HepG2 (cell line): Measurements from ENCODE around the gene NEURL1B. TPM values are rescaled to one million over a fixed set of nuclear protein-coding genes. Genes with fewer than 3 reads are reported as not detected.

Experiments
- FOXM1 ChIP-seq: sonication (generic); formaldehyde crosslinking; IDR thresholded peaks from 2 replicates; pipeline ENCODE4 v1.5.0; 2020; ENCODE audit warnings: missing genetic modification reagents
- KAT8 ChIP-seq: IDR thresholded peaks from 2 replicates; pipeline ENCODE4 v1.6.1; 2016; ENCODE audit warnings: missing genetic modification reagents, missing compliant biosample characterization
- KMT2B ChIP-seq: IDR thresholded peaks from 2 replicates; pipeline ENCODE4 v1.6.1; 2016; ENCODE audit warnings: missing genetic modification reagents, missing compliant biosample characterization
- LBX2 ChIP-seq: sonication (generic); formaldehyde crosslinking; IDR thresholded peaks from 2 replicates; pipeline ENCODE4 v1.5.0; 2020; ENCODE audit warnings: missing genetic modification reagents, mild to moderate bottlenecking, borderline replicate concordance
- PATZ1 ChIP-seq: sonication (generic); formaldehyde crosslinking; IDR thresholded peaks from 2 replicates; pipeline ENCODE4 v1.4.0; 2020; ENCODE audit warnings: missing genetic modification reagents
- RORA ChIP-seq: sonication (generic); formaldehyde crosslinking; IDR thresholded peaks from 2 replicates; pipeline ENCODE4 v1.5.0; 2020; ENCODE audit warnings: mild to moderate bottlenecking, missing genetic modification reagents, moderate library complexity
- SNAI1 ChIP-seq: sonication (generic); formaldehyde crosslinking; IDR thresholded peaks from 2 replicates; pipeline ENCODE4 v1.5.0; 2020; ENCODE audit warnings: mild to moderate bottlenecking, missing genetic modification reagents, borderline replicate concordance
- THAP7 ChIP-seq: sonication (generic); formaldehyde crosslinking; IDR thresholded peaks from 2 replicates; pipeline ENCODE4 v1.8.1; 2023; ENCODE audit warnings: mild to moderate bottlenecking, missing genetic modification reagents
- UBTF ChIP-seq: sonication (generic); formaldehyde crosslinking; IDR thresholded peaks from 2 replicates; pipeline ENCODE4 v1.4.0; 2020; ENCODE audit warnings: mild to moderate bottlenecking, missing genetic modification reagents
- ZNF460 ChIP-seq: sonication (generic); formaldehyde crosslinking; IDR thresholded peaks from 2 replicates; pipeline ENCODE4 v1.5.1; 2020; ENCODE audit warnings: missing genetic modification reagents, mild to moderate bottlenecking, borderline replicate concordance
- ZNF687 ChIP-seq: sonication (generic); formaldehyde crosslinking; IDR thresholded peaks from 2 replicates; pipeline ENCODE4 v1.5.1; 2020; ENCODE audit warnings: mild to moderate bottlenecking, missing genetic modification reagents, moderate library complexity
- ZNF703 ChIP-seq: sonication (generic); formaldehyde crosslinking; IDR thresholded peaks from 2 replicates; pipeline ENCODE4 v1.5.1; 2020; ENCODE audit warnings: missing genetic modification reagents, mild to moderate bottlenecking, moderate library complexity, borderline replicate concordance
- ZSCAN21 ChIP-seq: sonication (generic); formaldehyde crosslinking; IDR thresholded peaks from 2 replicates; pipeline ENCODE4 v1.8.0; 2022; ENCODE audit warnings: mild to moderate bottlenecking, missing genetic modification reagents, moderate library complexity, borderline replicate concordance
- ZSCAN5A ChIP-seq: sonication (generic); formaldehyde crosslinking; IDR thresholded peaks from 2 replicates; pipeline ENCODE4 v1.8.0; 2022; ENCODE audit warnings: mild to moderate bottlenecking, missing genetic modification reagents, borderline replicate concordance
- polyA plus RNA-seq, 8 experiments: library from polyadenylated mRNA; depleted of rRNA in 3 of 8; stranded (reverse) in 7 of 8; unstranded in 1 of 8; fragments of >200 nt; fragmentation: Illumina TruSeq in 4 of 8; extraction: Trizol in 4 of 8; gene quantifications; 2 replicates each; pipeline versions ENCODE4 v1.2.1 to v1.2.3, GENCODE V29; 2011 to 2016; ENCODE audit warnings: low read depth in 4 of 8, missing spikeins in 1 of 8, mixed read lengths in 1 of 8; ENCODE audit not compliant: insufficient read depth in 1 of 8
- total RNA-seq, 5 experiments: library from RNA; depleted of rRNA; stranded (reverse); fragments of >200 nt; fragmentation: Illumina TruSeq; extraction: Trizol; gene quantifications; 2 replicates each; pipeline ENCODE4 v1.2.3, GENCODE V29; 2016; ENCODE audit warnings: low read depth in 1 of 5

The NEURL1B gene
- total and polyA plus RNA-seq, 2 of the 13 experiments (the other 11 are each of a cell fraction or from before 2014, with no cell fraction given) = 0.09 to 0.13 TPM

GRCh38 chr5:172715931-172716682 is 75.0 kb downstream of the NEURL1B start (continued):
- TF ChIP-seq ZSCAN5A = no peak
- no peak for TF ChIP-seq PATZ1 (CRISPR knock-in tag)
- TF ChIP-seq UBTF (CRISPR knock-in tag) = no peak
- no peak for TF ChIP-seq LBX2
- TF ChIP-seq THAP7 (CRISPR knock-in tag) = no peak
- no peak for TF ChIP-seq ZNF460 (CRISPR knock-in tag)
- no peak for TF ChIP-seq ZSCAN21 (CRISPR knock-in tag)
- TF ChIP-seq RORA = no peak
- TF ChIP-seq SNAI1 = no peak
- TF ChIP-seq ZNF703 (CRISPR knock-in tag) = no peak
- peak; percentile 48 for TF ChIP-seq ZNF687 (CRISPR knock-in tag)
- no peak for TF ChIP-seq FOXM1 (CRISPR knock-in tag)
- no peak for TF ChIP-seq KAT8 (CRISPR knock-in tag)
- TF ChIP-seq KMT2B (CRISPR knock-in tag) = no peak
- TF ChIP-seq, all 625 proteins: peak for 14
